HEK293 (cell line): ENCODE measurements around the gene SUMO1.

Source experiments
- BCL11A ChIP-seq: fragments of 450-650 bp; formaldehyde crosslinking; IDR thresholded peaks from 2 replicates; pipeline ENCODE4 v1.5.1; 2016; ENCODE audit warnings: low read depth, missing biosample characterization, missing genetic modification characterization
- KLF16 ChIP-seq: fragments of 450-650 bp; formaldehyde crosslinking; IDR thresholded peaks from 2 replicates; pipeline ENCODE4 v1.5.1; 2017; ENCODE audit warnings: missing biosample characterization, missing genetic modification characterization
- YY2 ChIP-seq: fragments of 450-650 bp; formaldehyde crosslinking; IDR thresholded peaks from 2 replicates; pipeline ENCODE4 v1.5.1; 2016; ENCODE audit warnings: missing biosample characterization, missing genetic modification characterization
- ZBTB21 ChIP-seq: fragments of 450-650 bp; formaldehyde crosslinking; IDR thresholded peaks from 2 replicates; pipeline ENCODE4 v1.5.1; 2017; ENCODE audit warnings: missing biosample characterization, missing genetic modification characterization
- ZBTB8A ChIP-seq: fragments of 450-650 bp; formaldehyde crosslinking; IDR thresholded peaks from 2 replicates; pipeline ENCODE4 v1.5.1; 2016; ENCODE audit warnings: missing biosample characterization, missing genetic modification characterization
- ZEB2 ChIP-seq: fragments of 450-650 bp; formaldehyde crosslinking; IDR thresholded peaks from 2 replicates; pipeline ENCODE4 v1.5.1; 2016; ENCODE audit warnings: missing biosample characterization, missing genetic modification characterization
- ZFHX2 ChIP-seq: fragments of 450-650 bp; formaldehyde crosslinking; conservative IDR thresholded peaks from 2 replicates; pipeline ENCODE4 v1.5.1; 2016; ENCODE audit warnings: missing biosample characterization, missing genetic modification characterization
- ZFP37 ChIP-seq: fragments of 450-650 bp; formaldehyde crosslinking; IDR thresholded peaks from 2 replicates; pipeline ENCODE4 v1.5.1; 2016; ENCODE audit warnings: missing biosample characterization, missing genetic modification characterization
- ZNF23 ChIP-seq: fragments of 450-650 bp; formaldehyde crosslinking; IDR thresholded peaks from 2 replicates; pipeline ENCODE4 v1.5.1; 2016; ENCODE audit warnings: missing biosample characterization, missing genetic modification characterization, borderline replicate concordance
- ZNF391 ChIP-seq: fragments of 450-650 bp; formaldehyde crosslinking; IDR thresholded peaks from 2 replicates; pipeline ENCODE4 v1.5.1; 2016; ENCODE audit warnings: low read depth, missing biosample characterization, missing genetic modification characterization, borderline replicate concordance
- ZNF501 ChIP-seq: fragments of 450-650 bp; formaldehyde crosslinking; IDR thresholded peaks from 2 replicates; pipeline ENCODE4 v1.5.1; 2016; ENCODE audit warnings: missing biosample characterization, missing genetic modification characterization
- ZNF510 ChIP-seq: fragments of 450-650 bp; formaldehyde crosslinking; IDR thresholded peaks from 2 replicates; pipeline ENCODE4 v1.5.1; 2018; ENCODE audit warnings: mild to moderate bottlenecking, missing genetic modification characterization, missing biosample characterization; ENCODE audit not compliant: insufficient replicate concordance
- ZNF558 ChIP-seq: fragments of 450-650 bp; formaldehyde crosslinking; IDR thresholded peaks from 2 replicates; pipeline ENCODE4 v1.5.1; 2016; ENCODE audit warnings: missing biosample characterization, missing genetic modification characterization
- ZNF561 ChIP-seq: fragments of 450-650 bp; IDR thresholded peaks from 2 replicates; pipeline ENCODE4 v1.5.1; 2018; ENCODE audit warnings: missing biosample characterization, missing genetic modification characterization, borderline replicate concordance
- ZNF621 ChIP-seq: fragments of 450-650 bp; formaldehyde crosslinking; IDR thresholded peaks from 2 replicates; pipeline ENCODE4 v1.5.1; 2017; ENCODE audit warnings: missing biosample characterization, missing genetic modification characterization
- ZNF76 ChIP-seq: fragments of 450-650 bp; formaldehyde crosslinking; IDR thresholded peaks from 2 replicates; pipeline ENCODE4; 2016; ENCODE audit warnings: low read depth, missing biosample characterization, missing genetic modification characterization, borderline replicate concordance
- ZSCAN16 ChIP-seq: fragments of 450-650 bp; formaldehyde crosslinking; IDR thresholded peaks from 2 replicates; pipeline ENCODE4 v1.5.1; 2016; ENCODE audit warnings: missing biosample characterization, missing genetic modification characterization
- TF ChIP-seq, protein P1 (sequence below): sonication (generic); formaldehyde crosslinking; IDR thresholded peaks from 2 replicates; pipeline ENCODE4 v1.8.1; 2022; ENCODE audit warnings: mild to moderate bottlenecking, moderate library complexity, missing genetic modification reagents
- TF ChIP-seq, protein P2 (sequence below): fragments of 450-650 bp; formaldehyde crosslinking; IDR thresholded peaks from 2 replicates; pipeline ENCODE4 v1.5.1; 2016; ENCODE audit warnings: missing biosample characterization, missing genetic modification characterization
- TF ChIP-seq, protein P3 (sequence below): fragments of 450-650 bp; formaldehyde crosslinking; IDR thresholded peaks from 2 replicates; pipeline ENCODE4 v1.5.1; 2016; ENCODE audit warnings: missing biosample characterization, missing genetic modification characterization, low read depth
- TF ChIP-seq, protein P4 (sequence below): fragments of 450-650 bp; formaldehyde crosslinking; IDR thresholded peaks from 2 replicates; pipeline ENCODE4 v1.5.0; 2017; ENCODE audit warnings: missing biosample characterization, missing genetic modification characterization, borderline replicate concordance
- TF ChIP-seq, protein P5 (sequence below): fragments of 450-650 bp; formaldehyde crosslinking; conservative IDR thresholded peaks from 2 replicates; pipeline ENCODE4 v1.5.1; 2016; ENCODE audit warnings: low read depth, missing biosample characterization, missing genetic modification characterization
- TF ChIP-seq, protein P6 (sequence below): fragments of 450-650 bp; formaldehyde crosslinking; IDR thresholded peaks from 2 replicates; pipeline ENCODE4 v1.5.1; 2016; ENCODE audit warnings: missing biosample characterization, missing genetic modification characterization

The SUMO1 gene

DNA sequence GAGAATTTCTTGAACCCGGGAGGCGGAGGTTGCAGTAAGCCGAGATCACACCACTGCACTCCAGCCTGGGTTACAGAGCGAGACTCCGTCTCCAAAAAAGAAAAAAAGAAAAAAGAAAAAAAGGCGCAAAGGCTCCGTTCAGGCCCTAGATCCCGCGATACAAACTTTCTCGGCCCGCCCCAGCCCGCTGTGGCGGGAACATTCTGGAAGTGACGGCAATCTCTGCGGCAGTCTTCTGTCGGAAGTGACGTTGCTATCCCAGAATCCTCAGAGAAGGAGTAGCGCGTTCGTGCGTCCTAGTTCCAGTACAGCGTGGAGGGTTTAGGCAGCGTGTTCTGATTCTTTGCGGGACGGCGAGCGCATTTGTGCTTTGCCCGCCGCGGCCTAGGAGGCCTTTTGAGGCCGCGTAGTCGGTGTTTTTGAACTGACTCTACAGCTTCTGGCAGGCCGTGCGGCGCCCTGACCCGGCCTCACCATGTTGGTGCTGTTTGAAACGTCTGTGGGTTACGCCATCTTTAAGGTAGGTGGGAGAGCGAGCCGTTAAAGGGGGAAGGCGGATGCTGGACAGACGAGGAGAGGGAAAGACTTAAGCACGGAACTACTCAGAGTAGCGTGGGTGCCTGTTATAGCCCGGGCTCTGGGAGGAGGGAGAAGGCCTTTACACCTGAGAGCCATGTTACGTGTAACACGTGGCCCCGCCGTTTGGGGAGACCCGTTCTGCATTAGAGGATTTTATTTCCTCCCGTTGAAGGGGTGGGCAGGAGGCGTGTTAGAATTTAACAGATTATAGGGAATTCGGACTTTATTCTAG is 27.3 kb upstream of the SUMO1 start, which contains the start of gene NOP58 (continued):
- TF ChIP-seq, protein P1, sequence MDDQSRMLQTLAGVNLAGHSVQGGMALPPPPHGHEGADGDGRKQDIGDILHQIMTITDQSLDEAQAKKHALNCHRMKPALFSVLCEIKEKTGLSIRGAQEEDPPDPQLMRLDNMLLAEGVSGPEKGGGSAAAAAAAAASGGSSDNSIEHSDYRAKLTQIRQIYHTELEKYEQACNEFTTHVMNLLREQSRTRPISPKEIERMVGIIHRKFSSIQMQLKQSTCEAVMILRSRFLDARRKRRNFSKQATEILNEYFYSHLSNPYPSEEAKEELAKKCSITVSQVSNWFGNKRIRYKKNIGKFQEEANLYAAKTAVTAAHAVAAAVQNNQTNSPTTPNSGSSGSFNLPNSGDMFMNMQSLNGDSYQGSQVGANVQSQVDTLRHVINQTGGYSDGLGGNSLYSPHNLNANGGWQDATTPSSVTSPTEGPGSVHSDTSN (CRISPR knock-in tag) = 0 out of 2 replicates have a peak, but pooled peaks have one; percentile 36
- TF ChIP-seq, protein P2, sequence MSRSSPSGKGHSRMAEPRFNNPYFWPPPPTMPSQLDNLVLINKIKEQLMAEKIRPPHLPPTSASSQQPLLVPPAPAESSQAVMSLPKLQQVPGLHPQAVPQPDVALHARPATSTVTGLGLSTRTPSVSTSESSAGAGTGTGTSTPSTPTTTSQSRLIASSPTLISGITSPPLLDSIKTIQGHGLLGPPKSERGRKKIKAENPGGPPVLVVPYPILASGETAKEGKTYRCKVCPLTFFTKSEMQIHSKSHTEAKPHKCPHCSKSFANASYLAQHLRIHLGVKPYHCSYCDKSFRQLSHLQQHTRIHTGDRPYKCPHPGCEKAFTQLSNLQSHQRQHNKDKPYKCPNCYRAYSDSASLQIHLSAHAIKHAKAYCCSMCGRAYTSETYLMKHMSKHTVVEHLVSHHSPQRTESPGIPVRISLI (tag by site-specific recombination) = peak; percentile 98
- TF ChIP-seq YY2 (tag by site-specific recombination) (peak; percentile 88), BCL11A (no peak), ZFHX2 (peak; percentile 43; the same call in 1 of the 2 replicates), ZFP37 (peak; percentile 41; the same call in 1 of the 2 replicates), ZBTB8A (0 out of 2 replicates have a peak, but pooled peaks have one; percentile 50), ZNF558 (tag by site-specific recombination) (0 out of 2 replicates have a peak, but pooled peaks have one; percentile 25), ZNF621 (tag by site-specific recombination) (no peak), ZSCAN16 (tag by site-specific recombination) (no peak), ZNF76 (tag by site-specific recombination) (peak; percentile 93), ZNF391 (tag by site-specific recombination) (peak; percentile 20; the same call in 1 of the 2 replicates), ZBTB21 (tag by site-specific recombination) (peak; percentile 87), ZEB2 (tag by site-specific recombination) (0 out of 2 replicates have a peak, but pooled peaks have one; percentile 47), ZNF23 (tag by site-specific recombination) (no peak), KLF16 (peak; percentile 52; the same call in 1 of the 2 replicates), ZNF510 (no peak), ZNF501 (peak; percentile 84), ZNF561 (peak; percentile 25; the same call in 1 of the 2 replicates)
- TF ChIP-seq, protein P3, sequence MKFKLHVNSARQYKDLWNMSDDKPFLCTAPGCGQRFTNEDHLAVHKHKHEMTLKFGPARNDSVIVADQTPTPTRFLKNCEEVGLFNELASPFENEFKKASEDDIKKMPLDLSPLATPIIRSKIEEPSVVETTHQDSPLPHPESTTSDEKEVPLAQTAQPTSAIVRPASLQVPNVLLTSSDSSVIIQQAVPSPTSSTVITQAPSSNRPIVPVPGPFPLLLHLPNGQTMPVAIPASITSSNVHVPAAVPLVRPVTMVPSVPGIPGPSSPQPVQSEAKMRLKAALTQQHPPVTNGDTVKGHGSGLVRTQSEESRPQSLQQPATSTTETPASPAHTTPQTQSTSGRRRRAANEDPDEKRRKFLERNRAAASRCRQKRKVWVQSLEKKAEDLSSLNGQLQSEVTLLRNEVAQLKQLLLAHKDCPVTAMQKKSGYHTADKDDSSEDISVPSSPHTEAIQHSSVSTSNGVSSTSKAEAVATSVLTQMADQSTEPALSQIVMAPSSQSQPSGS (tag by site-specific recombination) = peak; percentile 4; the same call in 1 of the 2 replicates
- TF ChIP-seq, protein P4, sequence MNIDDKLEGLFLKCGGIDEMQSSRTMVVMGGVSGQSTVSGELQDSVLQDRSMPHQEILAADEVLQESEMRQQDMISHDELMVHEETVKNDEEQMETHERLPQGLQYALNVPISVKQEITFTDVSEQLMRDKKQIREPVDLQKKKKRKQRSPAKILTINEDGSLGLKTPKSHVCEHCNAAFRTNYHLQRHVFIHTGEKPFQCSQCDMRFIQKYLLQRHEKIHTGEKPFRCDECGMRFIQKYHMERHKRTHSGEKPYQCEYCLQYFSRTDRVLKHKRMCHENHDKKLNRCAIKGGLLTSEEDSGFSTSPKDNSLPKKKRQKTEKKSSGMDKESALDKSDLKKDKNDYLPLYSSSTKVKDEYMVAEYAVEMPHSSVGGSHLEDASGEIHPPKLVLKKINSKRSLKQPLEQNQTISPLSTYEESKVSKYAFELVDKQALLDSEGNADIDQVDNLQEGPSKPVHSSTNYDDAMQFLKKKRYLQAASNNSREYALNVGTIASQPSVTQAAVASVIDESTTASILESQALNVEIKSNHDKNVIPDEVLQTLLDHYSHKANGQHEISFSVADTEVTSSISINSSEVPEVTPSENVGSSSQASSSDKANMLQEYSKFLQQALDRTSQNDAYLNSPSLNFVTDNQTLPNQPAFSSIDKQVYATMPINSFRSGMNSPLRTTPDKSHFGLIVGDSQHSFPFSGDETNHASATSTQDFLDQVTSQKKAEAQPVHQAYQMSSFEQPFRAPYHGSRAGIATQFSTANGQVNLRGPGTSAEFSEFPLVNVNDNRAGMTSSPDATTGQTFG (tag by site-specific recombination) = no peak
- TF ChIP-seq, protein P5, sequence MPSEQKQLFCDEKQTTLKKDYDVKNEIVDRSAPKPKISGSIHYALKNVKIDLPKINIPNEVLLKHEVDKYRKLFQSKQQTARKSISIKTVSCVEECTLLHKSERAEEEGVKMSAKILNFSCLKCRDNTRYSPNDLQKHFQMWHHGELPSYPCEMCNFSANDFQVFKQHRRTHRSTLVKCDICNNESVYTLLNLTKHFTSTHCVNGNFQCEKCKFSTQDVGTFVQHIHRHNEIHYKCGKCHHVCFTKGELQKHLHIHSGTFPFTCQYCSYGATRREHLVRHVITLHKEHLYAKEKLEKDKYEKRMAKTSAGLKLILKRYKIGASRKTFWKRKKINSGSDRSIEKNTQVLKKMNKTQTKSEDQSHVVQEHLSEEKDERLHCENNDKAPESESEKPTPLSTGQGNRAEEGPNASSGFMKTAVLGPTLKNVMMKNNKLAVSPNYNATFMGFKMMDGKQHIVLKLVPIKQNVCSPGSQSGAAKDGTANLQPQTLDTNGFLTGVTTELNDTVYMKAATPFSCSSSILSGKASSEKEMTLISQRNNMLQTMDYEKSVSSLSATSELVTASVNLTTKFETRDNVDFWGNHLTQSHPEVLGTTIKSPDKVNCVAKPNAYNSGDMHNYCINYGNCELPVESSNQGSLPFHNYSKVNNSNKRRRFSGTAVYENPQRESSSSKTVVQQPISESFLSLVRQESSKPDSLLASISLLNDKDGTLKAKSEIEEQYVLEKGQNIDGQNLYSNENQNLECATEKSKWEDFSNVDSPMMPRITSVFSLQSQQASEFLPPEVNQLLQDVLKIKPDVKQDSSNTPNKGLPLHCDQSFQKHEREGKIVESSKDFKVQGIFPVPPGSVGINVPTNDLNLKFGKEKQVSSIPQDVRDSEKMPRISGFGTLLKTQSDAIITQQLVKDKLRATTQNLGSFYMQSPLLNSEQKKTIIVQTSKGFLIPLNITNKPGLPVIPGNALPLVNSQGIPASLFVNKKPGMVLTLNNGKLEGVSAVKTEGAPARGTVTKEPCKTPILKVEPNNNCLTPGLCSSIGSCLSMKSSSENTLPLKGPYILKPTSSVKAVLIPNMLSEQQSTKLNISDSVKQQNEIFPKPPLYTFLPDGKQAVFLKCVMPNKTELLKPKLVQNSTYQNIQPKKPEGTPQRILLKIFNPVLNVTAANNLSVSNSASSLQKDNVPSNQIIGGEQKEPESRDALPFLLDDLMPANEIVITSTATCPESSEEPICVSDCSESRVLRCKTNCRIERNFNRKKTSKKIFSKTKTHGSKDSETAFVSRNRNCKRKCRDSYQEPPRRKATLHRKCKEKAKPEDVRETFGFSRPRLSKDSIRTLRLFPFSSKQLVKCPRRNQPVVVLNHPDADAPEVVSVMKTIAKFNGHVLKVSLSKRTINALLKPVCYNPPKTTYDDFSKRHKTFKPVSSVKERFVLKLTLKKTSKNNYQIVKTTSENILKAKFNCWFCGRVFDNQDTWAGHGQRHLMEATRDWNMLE (tag by site-specific recombination) = peak; percentile 76
- TF ChIP-seq, protein P6, sequence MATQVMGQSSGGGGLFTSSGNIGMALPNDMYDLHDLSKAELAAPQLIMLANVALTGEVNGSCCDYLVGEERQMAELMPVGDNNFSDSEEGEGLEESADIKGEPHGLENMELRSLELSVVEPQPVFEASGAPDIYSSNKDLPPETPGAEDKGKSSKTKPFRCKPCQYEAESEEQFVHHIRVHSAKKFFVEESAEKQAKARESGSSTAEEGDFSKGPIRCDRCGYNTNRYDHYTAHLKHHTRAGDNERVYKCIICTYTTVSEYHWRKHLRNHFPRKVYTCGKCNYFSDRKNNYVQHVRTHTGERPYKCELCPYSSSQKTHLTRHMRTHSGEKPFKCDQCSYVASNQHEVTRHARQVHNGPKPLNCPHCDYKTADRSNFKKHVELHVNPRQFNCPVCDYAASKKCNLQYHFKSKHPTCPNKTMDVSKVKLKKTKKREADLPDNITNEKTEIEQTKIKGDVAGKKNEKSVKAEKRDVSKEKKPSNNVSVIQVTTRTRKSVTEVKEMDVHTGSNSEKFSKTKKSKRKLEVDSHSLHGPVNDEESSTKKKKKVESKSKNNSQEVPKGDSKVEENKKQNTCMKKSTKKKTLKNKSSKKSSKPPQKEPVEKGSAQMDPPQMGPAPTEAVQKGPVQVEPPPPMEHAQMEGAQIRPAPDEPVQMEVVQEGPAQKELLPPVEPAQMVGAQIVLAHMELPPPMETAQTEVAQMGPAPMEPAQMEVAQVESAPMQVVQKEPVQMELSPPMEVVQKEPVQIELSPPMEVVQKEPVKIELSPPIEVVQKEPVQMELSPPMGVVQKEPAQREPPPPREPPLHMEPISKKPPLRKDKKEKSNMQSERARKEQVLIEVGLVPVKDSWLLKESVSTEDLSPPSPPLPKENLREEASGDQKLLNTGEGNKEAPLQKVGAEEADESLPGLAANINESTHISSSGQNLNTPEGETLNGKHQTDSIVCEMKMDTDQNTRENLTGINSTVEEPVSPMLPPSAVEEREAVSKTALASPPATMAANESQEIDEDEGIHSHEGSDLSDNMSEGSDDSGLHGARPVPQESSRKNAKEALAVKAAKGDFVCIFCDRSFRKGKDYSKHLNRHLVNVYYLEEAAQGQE (tag by site-specific recombination) = peak; percentile 59; the same call in 1 of the 2 replicates
